K562 (cell line): ENCODE results near the gene ANXA10. TPM values are rescaled to one million over a fixed set of nuclear protein-coding genes. Genes with fewer than 3 reads are reported as not detected.

Experiments used
- ATAC-seq: fragments of 200-7000 bp; cut with Tn5 transposase; 3 replicates; pipeline ENCODE4 v1.9.1; 2020; ENCODE audit warnings: moderate library complexity
- BruUV-seq: library from RNA; stranded (reverse); fragments of 400-500 nt; replicated peaks from 2 replicates; lab custom pipeline; 2021; lab: Mats Ljungman, UMichigan
- CTCF ChIA-PET: fragments of 300-600 bp; formaldehyde crosslinking; extraction: SDS; loops from one replicate; lab custom pipeline; 2021; ENCODE audit warnings: low intra/inter-chr PET ratio; lab: Yijun Ruan, JAX
- POLR2A ChIA-PET: fragments of 300-600, 350-650 bp; sonication (Branson Sonifier 250); formaldehyde crosslinking; extraction: SDS; loops from one replicate; lab custom pipeline; 2021; ENCODE audit warnings: antibody characterized with exemption, inconsistent platforms; lab: Yijun Ruan, JAX
- DNase-seq, 4 experiments: peaks; one replicate each; pipeline versions ENCODE4 v3.0.0 to v3.0.0-alpha.2; 2011 to 2018; ENCODE audit warnings: low spot score in 3 of 4, mixed read lengths in 3 of 4; ENCODE audit errors: extremely low read depth in 1 of 4
- FAIRE-seq: peaks from 2 replicates; lab custom pipeline; 2011; peaks lifted over from hg19 to GRCh38; lab: Jason Lieb, UNC
- H2AFZ ChIP-seq: 2 replicates; pipeline ENCODE4 v1.6.0; 2011; ENCODE audit warnings: low read depth, low read length, control low read depth, inconsistent platforms
- H3K27ac ChIP-seq: fragments of 200-600 bp; 3 replicates; pipeline ENCODE4 v1.8.0; 2011; ENCODE audit warnings: low read depth, mild to moderate bottlenecking, control low read depth, inconsistent platforms, low read length, moderate library complexity, mixed read lengths; ENCODE audit errors: extremely low read depth
- H3K27me3 ChIP-seq, 2 experiments: fragments of 300-600 bp in 1 of 2; 2 replicates in 1 of 2; 3 replicates in 1 of 2; pipeline versions ENCODE4 v1.6.0 to v1.8.0; 2011; ENCODE audit warnings: inconsistent platforms in 2 of 2, low read length in 2 of 2, mild to moderate bottlenecking in 1 of 2, mixed read lengths in 1 of 2, moderate library complexity in 1 of 2; ENCODE audit not compliant: control insufficient read depth in 2 of 2, insufficient read depth in 2 of 2
- H3K36me3 ChIP-seq: fragments of 300-600 bp; 3 replicates; pipeline ENCODE4 v1.8.0; 2011; ENCODE audit warnings: mild to moderate bottlenecking, low read length, inconsistent platforms; ENCODE audit not compliant: control insufficient read depth, insufficient read depth
- H3K4me1 ChIP-seq, 2 experiments: fragments of 200-600 bp in 1 of 2; replicated peaks in 1 of 2; 2 replicates in 1 of 2; 3 replicates in 1 of 2; pipeline versions ENCODE4 v1.5.1 to v1.8.0; 2011; ENCODE audit warnings: inconsistent platforms in 2 of 2, low read length in 2 of 2, mild to moderate bottlenecking in 1 of 2, mixed read lengths in 1 of 2, moderate library complexity in 1 of 2; ENCODE audit not compliant: control insufficient read depth in 2 of 2, insufficient read depth in 2 of 2
- H3K4me2 ChIP-seq: 2 replicates; pipeline ENCODE4 v1.6.1; 2011; ENCODE audit warnings: low read length, control low read depth, inconsistent platforms, mixed read lengths; ENCODE audit not compliant: insufficient read depth
- H3K4me3 ChIP-seq: fragments of 200-600 bp; sonication (generic), shearing (Covaris generic); 2 replicates; pipeline ENCODE4 v1.5.1; 2016; ENCODE audit warnings: control low read depth, inconsistent platforms
- H3K79me2 ChIP-seq: fragments of 200-600 bp; 3 replicates; pipeline ENCODE4 v1.8.0; 2011; ENCODE audit warnings: low read length, inconsistent platforms; ENCODE audit not compliant: control insufficient read depth, insufficient read depth
- H3K9ac ChIP-seq, 2 experiments: 2 replicates each; pipeline versions ENCODE4 v1.6.0 to v1.6.1; 2011; ENCODE audit warnings: low read depth in 2 of 2, low read length in 2 of 2, control low read depth in 1 of 2, inconsistent platforms in 1 of 2, mild to moderate bottlenecking in 1 of 2, mixed read lengths in 1 of 2; ENCODE audit not compliant: insufficient read depth in 1 of 2
- H3K9me1 ChIP-seq: one replicate; pipeline ENCODE4 v1.6.0; 2011; ENCODE audit warnings: inconsistent platforms, mild to moderate bottlenecking, low read length, moderate library complexity; ENCODE audit not compliant: control insufficient read depth, insufficient read depth
- H3K9me3 ChIP-seq: replicated peaks from 2 replicates; pipeline ENCODE4 v1.5.1; 2011; ENCODE audit warnings: low read depth, low read length, inconsistent platforms; ENCODE audit not compliant: control insufficient read depth, insufficient read depth
- H4K20me1 ChIP-seq: replicated peaks from 2 replicates; pipeline ENCODE4 v1.6.1; 2011; ENCODE audit warnings: low read length, inconsistent platforms, mixed read lengths; ENCODE audit not compliant: control insufficient read depth, insufficient read depth
- HDAC1 ChIP-seq, 2 experiments: fragments of 450-650 bp; IDR thresholded peaks; 2 replicates each; pipeline ENCODE4 v1.6.1; 2016 to 2017; ENCODE audit warnings: inconsistent platforms in 1 of 2, mild to moderate bottlenecking in 1 of 2, moderate library complexity in 1 of 2
- NCOR1 ChIP-seq: fragments of 450-650 bp; IDR thresholded peaks from 2 replicates; pipeline ENCODE4 v1.6.1; 2016; ENCODE audit warnings: mild to moderate bottlenecking, moderate library complexity
- STAT5A ChIP-seq: IDR thresholded peaks from 2 replicates; pipeline ENCODE4 v1.6.1; 2012; ENCODE audit warnings: low read length, inconsistent platforms, borderline replicate concordance
- ZNF134 ChIP-seq: fragments of 250-450 bp; sonication (Bioruptor Pico); conservative IDR thresholded peaks from 2 replicates; pipeline ENCODE4 v1.4.0; 2020
- WGBS: fragments of 100-300 bp; shearing (Covaris generic); methylation state at CpG from one replicate; pipeline ENCODE4 v1.1.6; 2016; ENCODE audit warnings: low coverage, mixed read lengths; ENCODE audit not compliant: insufficient coverage; ENCODE audit errors: missing lambda C conversion rate; 5-methylcytosine and 5-hydroxymethylcytosine counted together
- in situ Hi-C: fragments of 300-500 bp; cut with MboI; formaldehyde crosslinking; loops from 4 replicates; pipeline ENCODE4 v1.15.0; 2018; ENCODE audit warnings: inconsistent platforms, mixed read lengths
- intact Hi-C: fragments of 100-400 bp; cut with micrococcal nuclease; formaldehyde crosslinking; loops from 2 replicates; pipeline ENCODE4 v1.14.2; 2022
- polyA plus RNA-seq, 8 experiments: library from polyadenylated mRNA; depleted of rRNA in 4 of 8; stranded (reverse) in 5 of 8; unstranded in 3 of 8; fragments of >200 nt; fragmentation: Nextera tagmentation in 2 of 8; fragmentation: Illumina TruSeq in 1 of 8; extraction: Ambion mirVana in 2 of 8; extraction: Trizol in 1 of 8; gene quantifications; 2 replicates each; pipeline versions ENCODE4 v1.2.1 to v1.2.3, GENCODE V29; 2011 to 2014; ENCODE audit warnings: inconsistent platforms in 1 of 8, missing spikeins in 1 of 8
- total RNA-seq, 7 experiments: library from RNA; depleted of rRNA in 6 of 7; stranded (reverse); fragments of >200 nt in 6 of 7; fragmentation: Illumina TruSeq in 2 of 7; extraction: Trizol in 2 of 7; gene quantifications; 2 replicates each; pipeline versions ENCODE4 v1.2.1 to v1.2.3, GENCODE V29; 2011 to 2021; ENCODE audit warnings: low replicate concordance in 1 of 7

The ANXA10 gene
- total and polyA plus RNA-seq, 9 of the 15 experiments (the other 6 are each of a cell fraction or from before 2014, with no cell fraction given), result not detected

DNA sequence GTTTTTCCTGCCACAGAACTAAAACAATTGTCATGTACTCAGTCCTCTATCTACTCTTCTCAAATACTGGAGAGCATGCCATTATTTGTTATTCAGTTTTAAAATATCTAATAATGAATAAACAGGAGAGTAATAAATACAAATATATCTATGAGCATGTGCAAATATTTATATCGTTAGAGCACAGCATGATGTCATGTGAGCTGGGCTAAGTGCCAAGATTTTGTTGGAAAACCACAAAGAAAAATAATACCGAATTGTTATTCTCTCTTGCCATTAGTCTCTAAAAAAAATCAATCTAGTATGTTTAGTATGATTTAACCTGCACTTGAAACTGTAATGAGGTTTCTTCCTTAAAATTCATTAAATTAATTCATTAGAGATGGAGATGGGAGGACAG lies 129.0 kb downstream of the ANXA10 start:
- FAIRE-seq (no peak), ATAC-seq (no peak)
- no peaks in the 10 kb centered on the region for H3K27me3 ChIP-seq
- H2AFZ ChIP-seq, result no peak overlapping the region
- H3K9me3 ChIP-seq, result no peaks in the 10 kb centered on the region
- H3K9ac ChIP-seq, result no peak overlapping the region
- no peaks in the 10 kb centered on the region for H3K4me1 ChIP-seq
- POLR2A ChIA-PET, result no interaction called here
- H3K27ac ChIP-seq, result no peak overlapping the region
- TF ChIP-seq STAT5A (no peak), NCOR1 (no peak), ZNF134 (CRISPR knock-in tag) (no peak), HDAC1 (IDR thresholded peaks at IDR 0.05) (no peak)
- TF ChIP-seq, all 486 proteins: peak for 0
- Histone ChIP-seq H3K9me1 (no peaks in the 10 kb centered on the region), H3K4me3 (no peak overlapping the region), H4K20me1 (no peaks in the 10 kb centered on the region), H3K4me2 (no peak overlapping the region), H3K36me3 (no peaks in the 10 kb centered on the region), H3K79me2 (no peaks in the 10 kb centered on the region)
- in situ Hi-C loops, result no loop called here
- WGBS, result 0% methylated on average over 2 of the region's 2 CpGs
- CTCF ChIA-PET, result no interaction called here
- BruUV-seq, result no TSS peak
- no peak for DNase-seq
- intact Hi-C loops, result no loop called here

Other genes starting within 250 kb of the ANXA10 start
- 0.04 and 0.18 TPM in 2 replicates for gene DDX60, start 226.2 kb downstream of the ANXA10 start, total RNA-seq (2014; rRNA removed)
- 0.10 and 0.25 TPM in 2 replicates for gene DDX60, start 226.2 kb downstream of the ANXA10 start, total RNA-seq (2014; rRNA removed; fragmentation: Illumina TruSeq; extraction: Trizol)
- gene DDX60, start 226.2 kb downstream of the ANXA10 start, total RNA-seq (2015; rRNA removed; fragmentation: Illumina TruSeq; extraction: Trizol), result 0.11 and 0.22 TPM in 2 replicates
- gene DDX60, start 226.2 kb downstream of the ANXA10 start, total RNA-seq (2021), result 0.13 and 0.47 TPM in 2 replicates
- gene DDX60, start 226.2 kb downstream of the ANXA10 start, polyA plus RNA-seq (2011; rRNA removed), result 0.06 TPM in 1 of 2 replicates, not detected in the other
- 0.12 TPM in 1 of 2 replicates, not detected in the other for gene DDX60, start 226.2 kb downstream of the ANXA10 start, polyA plus RNA-seq (2014; fragmentation: Illumina TruSeq; extraction: Trizol)
- gene DDX60, start 226.2 kb downstream of the ANXA10 start, polyA plus RNA-seq (2014; fragmentation: Nextera tagmentation; extraction: Ambion mirVana), result under 1 TPM; 0.08 to 0.10 TPM
- 0.24 and 0.27 TPM in 2 replicates for gene DDX60, start 226.2 kb downstream of the ANXA10 start, polyA plus RNA-seq (2014; rRNA removed)